ENCODE results near the gene NELFA.

GRCh38 chr4:1968686-1969295, 40.0 kb downstream of the NELFA start:
- TF ChIP-seq POLR2A (IDR thresholded peaks at IDR 0.05) = no peak
- no peak for TF ChIP-seq CTCF (IDR thresholded peaks at IDR 0.05)

Measured in Peyer's patch (tissue), 4 donors.